HG03045 (cell line): ENCODE data around the gene DNAAF5.
"Not testable (repeated sequence)": the region's sequence is repeated elsewhere in the genome, so short reads cannot be mapped to it uniquely, and the experiment has no call there.

Experiments
- ATAC-seq: cut with Tn5 transposase; IDR thresholded peaks from one replicate; pipeline ENCODE4 v1.9.1; 2021; ENCODE audit warnings: mild to moderate bottlenecking, moderate library complexity; ENCODE audit not compliant: unreplicated experiment

DNAAF5 gene

DNA sequence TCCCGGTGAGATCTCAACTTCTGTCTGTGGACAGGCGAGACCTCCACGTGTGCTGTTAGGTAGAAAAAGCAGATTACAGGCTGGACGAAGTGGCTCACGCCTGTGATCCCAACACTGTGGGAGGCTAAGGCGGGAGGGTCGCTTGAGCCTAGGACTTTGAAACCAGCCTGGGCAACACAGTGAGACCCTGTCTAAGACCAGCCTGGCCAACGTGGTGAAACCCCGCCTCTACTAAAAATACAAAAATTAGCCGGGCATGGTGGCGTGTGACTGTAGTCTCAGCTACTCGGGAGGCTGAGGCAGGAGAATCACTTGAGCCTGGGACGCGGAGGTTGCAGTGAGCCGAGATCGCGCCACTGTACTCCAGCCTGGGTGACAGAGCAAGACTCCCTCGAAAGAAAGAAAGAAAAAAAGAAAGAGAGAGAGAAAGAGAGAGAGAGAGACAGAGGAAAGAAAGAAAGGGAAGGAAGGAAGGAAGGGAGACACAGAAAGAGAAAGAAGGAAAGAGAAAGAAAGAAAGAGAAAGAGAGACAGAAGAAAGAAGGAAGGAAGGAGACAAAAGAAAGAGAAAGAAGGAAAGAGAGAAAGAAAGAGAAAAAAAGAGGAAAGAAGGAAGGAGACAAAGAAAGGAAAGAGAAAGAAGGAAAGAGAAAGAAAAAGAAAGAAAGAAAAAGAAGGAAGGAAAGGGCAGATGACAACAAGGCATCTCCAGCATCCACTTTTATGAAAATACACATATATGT, 76.2 kb downstream of the DNAAF5 start:
- no peak for ATAC-seq

DNA sequence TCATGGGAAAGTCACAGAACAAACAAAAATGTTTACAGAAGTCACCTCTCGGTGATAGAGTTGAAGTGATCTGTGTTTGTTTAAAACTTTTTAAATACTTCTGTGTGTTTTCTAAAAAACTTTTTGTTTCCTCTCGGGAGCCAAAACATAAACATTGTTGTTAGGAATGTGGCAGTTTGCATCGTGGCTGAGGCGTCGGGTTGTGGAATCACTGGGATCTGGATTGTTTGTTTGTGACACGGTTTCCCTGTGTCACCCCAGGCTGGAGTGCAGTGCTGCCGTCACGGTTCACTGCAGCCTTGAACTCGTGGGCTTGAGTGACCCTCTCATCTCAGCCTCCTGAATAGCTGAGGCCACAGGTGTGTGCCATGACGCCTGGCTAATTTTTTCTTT, 76.7 kb downstream of the DNAAF5 start:
- ATAC-seq = no peak

DNA sequence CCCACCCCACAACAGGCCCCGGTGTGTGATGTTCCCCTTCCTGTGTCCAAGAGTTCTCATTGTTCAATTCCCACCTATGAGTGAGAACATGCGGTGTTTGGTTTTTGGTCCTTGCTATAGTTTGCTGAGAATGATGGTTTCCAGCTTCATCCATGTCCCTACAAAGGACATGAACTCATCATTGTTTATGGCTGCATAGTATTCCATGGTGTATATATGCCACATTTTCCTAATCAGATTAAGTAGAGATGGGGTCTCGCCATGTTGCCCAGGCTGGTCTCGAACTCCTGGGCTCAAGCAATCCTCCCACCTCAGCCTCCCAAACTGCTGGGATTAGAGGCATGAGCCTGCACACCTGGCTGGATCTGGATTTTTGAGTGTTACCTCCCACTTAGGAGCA, 77.3 kb downstream of the DNAAF5 start:
- ATAC-seq = not testable (repeated sequence)

DNA sequence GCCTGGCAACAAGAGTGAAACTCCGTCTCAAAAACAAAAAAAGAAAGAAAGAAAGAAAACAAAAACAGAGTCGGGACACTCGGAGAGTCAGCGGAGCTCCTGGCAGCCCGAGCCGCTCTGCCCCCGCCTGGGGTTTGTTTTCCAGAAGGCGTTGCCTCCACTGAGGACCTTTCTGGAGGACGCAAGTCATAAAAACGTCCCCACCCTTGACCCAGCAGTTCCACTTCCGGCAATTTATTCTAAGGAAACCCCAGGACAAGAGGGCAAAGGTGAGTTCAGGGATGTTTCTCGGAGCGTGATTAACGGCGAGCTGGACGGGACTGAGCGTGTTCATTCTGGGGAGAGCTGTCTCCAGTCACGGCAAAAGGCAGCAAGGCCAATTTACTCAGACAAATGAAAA, 78.8 kb downstream of the DNAAF5 start:
- no peak for ATAC-seq

DNA sequence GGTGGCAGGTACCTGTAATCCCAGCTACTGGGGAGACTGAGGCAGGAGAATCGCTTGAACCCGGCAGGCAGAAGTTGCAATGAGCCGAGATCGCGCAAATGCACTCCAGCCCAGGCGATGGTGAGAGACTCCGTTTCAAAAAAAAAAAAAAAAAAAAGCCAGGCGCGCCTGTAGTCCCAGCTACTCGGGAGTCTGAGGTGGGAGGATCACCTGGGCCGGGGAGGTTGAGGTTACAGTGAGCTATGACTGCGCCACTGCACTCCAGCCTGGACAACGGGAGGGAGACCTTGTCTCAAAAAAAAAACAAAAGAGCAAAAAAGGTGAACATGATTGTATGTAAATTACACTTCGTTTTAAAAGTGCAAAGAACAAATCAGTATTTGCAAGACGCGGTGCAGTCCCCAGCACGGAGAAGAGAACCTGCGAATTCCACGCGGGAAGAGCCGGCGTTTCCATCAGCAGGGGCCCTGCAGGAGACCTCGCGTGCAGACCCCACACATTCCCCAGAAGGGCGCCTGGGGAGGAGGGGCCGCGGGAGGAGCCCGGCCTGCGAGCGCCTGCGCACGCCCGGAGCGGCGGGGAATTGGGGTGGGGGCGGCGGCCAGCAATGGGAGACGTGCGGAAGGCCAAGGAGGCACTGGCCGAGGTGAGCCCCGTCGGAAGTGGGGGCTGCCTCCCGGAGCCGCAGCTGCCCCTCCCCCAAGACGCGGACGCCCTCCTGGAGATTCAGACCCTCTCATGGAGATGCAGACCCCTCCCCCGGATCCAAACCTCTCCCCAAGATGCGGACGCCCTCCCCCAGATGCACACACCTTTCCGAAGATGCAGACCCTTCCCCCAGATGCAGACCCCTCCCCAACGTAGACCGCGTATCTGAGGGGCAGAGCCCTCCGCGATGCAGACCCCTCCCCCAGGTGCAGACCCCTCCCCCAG, 89.1 kb downstream of the DNAAF5 start:
- no peak for ATAC-seq

DNA sequence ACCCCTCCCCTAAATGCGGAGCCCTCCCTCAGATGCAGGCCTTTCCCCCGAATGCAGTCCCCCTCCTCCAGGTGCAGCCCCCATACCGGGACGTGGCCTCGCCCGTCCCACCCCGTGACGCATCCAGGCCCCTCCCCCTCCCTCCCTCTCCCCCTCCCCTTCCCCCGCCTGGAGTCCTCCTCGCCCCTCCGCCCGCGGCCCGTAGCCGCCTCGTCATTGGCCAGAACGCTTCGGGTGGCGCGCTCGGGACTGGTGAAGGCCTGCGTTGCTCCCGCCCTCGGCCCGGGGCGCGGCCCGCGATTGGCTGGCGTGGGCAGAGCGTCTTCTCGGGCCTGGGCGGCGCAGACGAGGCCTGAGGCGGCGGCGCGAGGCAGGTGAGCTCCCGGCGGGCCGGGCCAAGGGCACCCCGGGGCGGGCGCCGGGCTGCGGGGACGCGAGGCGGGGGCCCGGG, 89.8 kb downstream of the DNAAF5 start:
- peak; percentile 93 for ATAC-seq

DNA sequence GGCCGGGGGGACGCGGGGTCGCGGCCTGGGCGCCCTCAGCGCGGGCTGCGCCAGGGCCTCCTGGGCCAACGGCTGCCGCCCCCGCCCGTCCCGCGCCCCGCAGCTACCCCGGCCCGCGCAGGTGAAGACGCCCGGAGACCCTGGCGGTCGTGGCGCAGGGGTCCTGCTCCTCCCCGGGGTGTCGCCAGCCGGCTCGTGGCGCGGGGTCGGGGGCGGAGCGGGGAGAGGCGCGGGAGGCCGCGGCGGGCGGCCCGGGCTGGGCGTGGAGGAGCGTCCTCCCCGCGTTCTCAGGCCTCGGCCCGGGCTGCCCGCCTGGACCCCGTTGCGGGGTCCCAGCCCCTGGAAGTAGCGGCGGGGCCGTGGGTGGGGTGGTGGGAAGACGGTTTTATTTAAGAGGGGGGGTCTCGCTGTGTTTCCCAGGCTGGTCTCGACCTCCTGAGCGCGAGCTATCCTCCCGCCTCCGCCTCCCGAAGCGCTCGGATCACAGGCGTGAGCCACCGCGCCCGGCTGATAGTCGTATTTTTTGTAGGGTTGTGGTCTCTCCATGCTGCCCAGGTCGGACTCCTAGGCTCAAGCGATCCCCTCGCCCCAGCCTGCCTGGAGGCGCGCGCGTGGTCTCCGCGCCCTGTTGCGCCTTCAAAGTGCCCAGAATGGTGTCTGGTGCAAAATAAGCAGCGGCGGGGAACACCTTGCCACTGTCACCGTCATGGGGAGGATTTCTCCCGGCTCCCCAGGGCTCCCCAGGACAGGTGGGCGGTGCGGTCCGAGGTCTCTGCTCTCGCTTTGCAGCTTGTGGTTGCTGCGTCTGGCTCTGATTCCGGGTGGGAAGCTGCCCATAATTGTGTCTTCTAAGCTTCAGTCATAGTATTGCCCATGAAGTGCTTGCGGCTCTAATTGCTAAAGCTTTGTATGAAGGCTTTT, 90.5 kb downstream of the DNAAF5 start:
- ATAC-seq = peak; percentile 16

DNA sequence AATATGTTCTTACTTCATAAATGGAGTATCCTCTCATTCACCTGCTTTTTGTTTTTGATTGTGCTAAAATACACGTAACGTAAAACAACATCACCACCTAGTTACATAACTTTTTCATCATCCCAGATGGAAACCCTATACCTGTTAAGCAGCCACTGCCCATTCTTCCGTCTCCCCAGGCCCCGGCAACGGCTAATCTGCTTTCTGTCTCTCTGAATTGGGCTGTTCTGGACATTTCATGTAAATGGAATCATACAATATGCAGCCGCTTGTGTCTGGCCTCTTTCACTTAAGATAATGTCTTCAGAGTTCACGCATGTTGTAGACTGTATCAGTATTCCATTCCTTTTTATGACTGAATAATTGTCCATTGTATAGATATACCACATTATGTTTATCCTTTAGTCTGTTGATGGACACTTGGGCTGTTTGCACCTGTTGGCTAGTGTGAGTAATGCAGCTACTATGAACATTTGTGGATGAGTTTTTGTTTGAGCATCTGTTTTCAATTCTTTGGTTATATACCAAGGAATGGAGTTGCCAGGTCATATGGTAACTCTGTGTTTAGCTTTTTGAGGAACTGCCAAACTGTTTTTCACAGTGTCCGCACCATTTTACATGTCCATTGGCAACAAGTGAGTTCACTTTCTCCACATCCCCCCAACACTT, 91.7 kb downstream of the DNAAF5 start:
- ATAC-seq = no peak

DNA sequence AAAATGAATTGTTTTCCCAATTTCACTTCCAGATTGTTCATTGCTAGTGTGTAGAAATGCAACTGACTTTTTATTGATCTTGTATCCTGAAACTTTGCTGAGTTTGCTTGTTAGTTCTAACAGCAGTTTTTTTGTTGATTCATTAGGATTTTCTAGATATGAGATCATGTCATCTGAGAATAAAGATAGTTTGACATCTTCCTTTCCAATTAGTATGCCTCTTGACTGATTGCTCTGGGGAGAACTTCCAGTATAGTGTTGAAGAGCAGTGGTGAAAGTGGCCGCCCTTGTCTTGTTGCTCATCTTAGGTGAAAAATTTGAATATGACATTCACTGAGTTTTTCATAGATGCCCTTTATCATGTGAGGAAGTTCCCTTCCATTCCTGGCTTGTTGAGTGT, 93.8 kb downstream of the DNAAF5 start:
- ATAC-seq = no peak

DNA sequence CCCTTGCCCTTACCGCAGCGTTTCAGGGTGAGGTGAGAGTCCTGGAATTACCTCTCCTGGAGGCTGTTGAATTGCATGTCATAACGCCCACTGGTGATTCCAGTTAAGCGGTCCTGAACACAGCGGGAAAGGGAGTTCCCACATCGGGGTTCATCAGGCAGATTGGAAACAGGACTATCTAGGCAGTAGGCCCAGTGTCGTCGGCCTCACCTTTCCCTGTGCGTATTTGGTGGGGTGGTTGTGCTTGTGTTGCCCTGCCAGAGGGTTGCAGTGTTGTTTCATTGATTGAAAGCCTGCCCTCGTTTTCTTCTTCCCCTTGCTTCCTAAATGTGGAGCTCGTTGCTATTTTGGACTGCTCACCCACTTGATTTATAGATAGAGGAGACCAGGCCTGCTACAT, 95.2 kb downstream of the DNAAF5 start:
- ATAC-seq = no peak

DNA sequence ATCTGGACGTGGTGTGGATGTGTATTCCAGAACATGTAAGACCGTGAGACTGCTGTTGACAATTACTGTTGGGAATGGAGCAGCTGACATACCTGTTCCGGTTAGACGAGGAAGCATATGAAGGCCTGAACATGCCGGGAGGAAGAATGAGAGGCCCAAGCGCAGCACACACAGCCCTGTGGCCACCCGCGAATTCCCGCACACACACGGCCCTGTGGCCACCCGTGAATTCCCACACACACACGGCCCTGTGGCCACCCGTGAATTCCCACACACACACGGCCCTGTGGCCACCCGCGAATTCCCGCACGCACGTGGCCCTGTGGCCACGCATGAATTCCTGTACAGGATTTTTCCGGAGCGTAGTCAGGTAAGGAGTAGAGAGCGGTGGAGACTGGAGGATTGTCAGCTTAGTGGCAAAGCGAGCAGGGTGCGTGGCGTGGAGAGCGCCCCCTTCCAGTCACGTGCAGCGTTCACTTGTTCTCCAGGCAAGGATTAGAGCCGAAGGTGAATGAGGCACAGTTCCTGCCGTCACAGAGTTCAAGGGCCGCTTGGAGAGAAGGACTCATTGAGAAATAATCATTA, 96.3 kb downstream of the DNAAF5 start:
- ATAC-seq = no peak

DNA sequence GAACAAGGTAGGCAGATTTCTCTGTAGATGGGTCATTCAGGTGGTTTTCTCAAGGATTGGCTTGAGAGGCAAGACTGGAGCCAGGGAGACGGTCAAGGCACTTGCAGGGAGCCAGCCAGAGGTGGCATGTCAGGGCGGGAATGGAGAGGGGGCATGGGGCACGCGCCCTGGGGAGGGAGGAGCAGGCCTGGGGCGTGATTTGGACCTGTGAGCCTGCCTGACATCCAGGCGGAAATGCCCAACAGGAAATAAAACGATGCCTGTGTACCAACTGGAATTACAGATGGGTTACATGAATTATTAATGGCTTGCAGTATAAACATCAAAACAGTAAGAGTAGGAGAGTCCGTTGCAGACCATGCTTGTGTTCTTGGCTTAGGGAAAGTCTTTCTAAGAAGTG, 97.2 kb downstream of the DNAAF5 start:
- no peak for ATAC-seq

DNA sequence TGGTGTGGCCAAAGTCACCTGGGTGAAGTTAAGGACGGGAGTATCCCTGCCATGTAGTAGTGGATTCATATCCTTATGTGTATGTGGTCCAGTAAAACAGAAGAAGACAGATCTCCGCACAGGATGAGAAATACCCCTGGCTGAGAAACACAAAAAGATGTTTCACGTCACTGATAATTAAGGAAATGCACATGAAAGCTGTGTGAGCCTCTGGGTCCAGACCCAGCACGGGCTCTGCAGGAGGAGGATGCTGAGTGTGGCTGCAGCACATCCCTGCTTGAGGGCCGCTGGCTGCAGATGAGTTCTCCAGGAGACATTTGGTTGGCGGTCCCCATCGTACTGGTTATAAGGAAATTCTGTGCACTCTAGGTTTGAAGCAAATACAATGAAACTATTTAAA, 97.6 kb downstream of the DNAAF5 start:
- ATAC-seq = no peak

DNA sequence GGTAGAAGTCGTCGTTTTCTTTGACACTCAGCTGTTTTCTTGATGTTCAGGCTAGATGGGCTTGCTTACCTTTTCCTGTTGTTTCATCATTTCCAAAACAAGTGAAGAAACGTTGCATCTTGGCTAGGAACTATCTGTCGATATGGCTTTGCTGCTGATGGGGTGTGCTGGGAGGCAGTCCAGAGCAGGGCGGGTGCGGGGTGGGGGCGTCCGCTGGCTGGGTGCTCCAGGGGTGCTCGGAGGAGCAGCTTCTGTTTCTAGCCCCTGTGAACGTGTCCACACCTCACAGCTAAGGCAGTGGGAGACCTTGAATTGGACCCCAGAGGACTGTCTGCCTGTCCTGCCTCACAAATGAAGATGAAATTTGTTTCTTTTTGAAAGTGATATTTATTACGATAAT, 98.2 kb downstream of the DNAAF5 start:
- ATAC-seq = no peak

DNA sequence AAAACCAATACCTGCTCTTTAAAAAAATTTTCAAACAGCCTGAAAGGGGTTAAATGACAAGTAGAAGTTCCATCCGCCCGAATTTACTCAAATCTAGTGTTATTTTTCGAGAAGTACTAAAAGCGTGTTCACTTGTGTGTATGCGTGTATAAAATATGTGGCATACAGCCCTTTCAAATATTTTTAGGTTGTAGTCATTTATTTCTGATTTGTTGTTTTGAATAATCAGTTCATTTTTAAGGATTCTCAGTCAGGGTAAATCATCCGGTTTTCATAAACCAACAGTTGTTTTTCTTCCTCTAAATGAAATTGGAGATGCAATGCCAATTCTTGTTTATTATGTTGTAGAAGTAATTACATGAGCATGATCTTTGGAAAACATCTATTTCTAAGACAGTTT, 98.9 kb downstream of the DNAAF5 start:
- ATAC-seq = no peak

DNA sequence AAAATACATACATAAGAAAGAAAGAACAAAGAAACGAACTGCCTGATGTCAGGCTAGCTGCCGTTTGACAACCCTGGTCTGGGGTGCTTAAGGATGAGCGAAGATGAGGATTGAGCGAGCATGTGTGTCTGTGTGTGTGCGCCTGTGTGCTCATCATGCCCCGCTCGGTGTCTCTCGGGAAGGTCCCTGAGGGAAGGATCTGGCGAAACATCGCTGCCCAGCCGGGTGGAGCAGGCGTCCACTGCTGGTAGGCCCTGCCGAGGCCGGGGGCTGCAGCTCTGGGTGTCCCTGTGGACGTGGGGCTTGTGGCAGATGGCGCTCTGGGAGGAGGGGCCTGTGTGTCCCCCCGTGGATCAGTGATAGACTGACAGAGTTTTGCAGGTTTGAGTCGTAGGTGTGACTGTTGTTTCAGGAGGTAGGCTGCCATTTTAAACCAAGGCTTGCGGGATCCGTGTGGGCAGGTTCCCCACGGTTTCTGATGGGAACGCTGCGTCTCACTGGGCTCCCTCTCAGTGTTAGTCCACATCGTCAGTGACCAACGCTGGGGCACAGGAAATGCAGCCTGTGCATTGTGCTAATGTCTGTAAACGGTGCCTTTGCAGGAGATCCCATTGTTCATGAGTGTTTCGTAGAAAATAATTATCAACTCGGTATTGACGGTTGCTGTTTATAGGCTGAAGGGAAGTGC, 99.9 kb downstream of the DNAAF5 start:
- ATAC-seq = no peak

DNA sequence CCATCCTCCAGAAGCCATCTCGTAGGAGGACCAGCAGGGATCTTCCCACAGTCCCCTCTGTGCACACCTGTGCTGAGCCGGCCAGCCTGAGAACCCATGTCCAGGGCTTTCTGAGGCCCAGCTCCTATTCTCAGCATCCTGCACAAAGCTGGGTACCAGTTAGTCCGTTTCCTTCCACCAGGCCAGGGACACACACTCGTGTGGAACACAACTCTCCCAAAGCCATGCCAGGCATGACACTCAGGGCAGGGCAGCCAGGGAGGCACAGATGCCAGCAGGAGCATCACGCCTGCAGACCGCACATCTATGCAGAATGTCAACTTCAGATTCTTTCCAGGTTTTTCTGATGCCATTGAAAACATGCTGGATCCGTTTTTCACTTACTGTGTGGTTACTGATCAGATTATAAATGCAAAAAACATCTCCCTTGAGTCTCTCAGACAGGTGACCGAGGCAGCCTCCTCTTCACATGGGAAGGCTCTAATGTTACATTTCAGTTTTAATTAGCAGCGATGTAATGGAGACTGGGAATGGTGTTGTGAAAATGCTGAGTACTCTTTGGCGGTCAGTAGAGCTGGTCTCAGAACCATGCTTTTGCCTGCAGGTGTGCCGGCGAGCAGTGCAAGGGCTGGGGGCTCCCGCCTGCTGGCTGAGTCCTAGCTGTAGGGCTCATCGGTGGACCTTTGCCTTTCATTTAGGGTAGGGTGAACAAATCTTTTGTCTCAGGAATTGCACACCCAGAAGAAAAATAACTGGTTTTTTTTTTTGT, 102.5 kb downstream of the DNAAF5 start:
- ATAC-seq = no peak

DNA sequence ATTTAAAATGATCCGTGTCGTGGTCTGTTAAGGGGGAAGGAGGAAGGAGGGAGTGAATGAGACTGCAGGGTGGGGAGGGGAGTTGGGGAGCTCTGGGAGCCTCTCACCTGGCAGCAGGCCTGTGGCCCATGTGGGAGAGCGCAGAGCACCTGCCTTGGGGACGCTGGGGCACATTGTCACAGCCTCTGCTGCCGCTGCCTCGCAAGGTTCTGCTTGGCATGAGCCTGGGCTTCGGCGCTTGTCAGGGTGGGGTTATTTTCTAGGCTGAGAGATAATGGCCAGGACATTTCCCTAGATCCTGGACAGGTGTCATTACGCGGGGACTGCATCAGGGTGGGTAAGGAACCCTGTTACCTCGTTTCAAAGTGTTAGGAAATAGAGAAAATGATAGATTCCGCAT, 103.6 kb downstream of the DNAAF5 start:
- ATAC-seq = no peak
